Measurements from ENCODE around the gene LANCL2. TPM values are rescaled to one million over a fixed set of nuclear protein-coding genes. Genes with fewer than 3 reads are reported as not detected.

The LANCL2 gene
- total RNA-seq, 1 experiment from 2014 or later: 23.4 TPM

DNA sequence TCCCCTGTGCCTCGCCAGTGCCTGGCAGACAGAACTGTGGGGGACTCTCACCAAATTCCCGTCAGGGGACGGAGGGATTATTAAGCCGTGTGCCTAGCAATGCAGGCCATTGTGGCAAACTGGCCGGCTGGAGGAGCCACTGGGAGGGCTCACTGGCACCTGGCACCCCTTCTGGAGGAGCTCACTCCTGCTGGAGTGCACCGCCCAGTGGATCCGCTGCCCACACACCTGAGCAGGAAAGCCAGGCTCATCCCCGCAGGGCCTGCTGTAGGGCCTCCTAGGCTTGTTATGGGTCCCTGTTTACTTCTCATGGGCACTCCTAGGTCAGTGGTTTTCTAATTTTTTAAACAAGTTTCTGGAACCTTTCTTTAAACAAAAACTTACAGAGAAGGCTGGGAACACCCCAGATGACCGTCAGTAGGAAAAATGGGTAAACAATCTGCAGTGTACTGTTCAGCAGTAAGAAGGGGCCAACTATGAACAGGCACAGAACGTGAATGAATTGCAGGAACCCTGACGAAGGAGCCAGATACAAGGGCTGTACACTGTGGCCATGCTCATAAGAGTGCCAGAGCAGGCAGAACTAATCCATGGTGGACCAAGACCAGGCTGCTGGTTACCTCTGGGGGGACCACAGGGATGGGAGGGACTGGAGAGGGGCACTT, 64.8 kb downstream of the LANCL2 start:
- no peak overlapping the region for H3K4me3 ChIP-seq
- peaks cover 27% of the 10 kb centered on the region for H3K36me3 ChIP-seq
- no peaks in the 10 kb centered on the region for H3K9me3 ChIP-seq (replicated peaks)
- H3K4me1 ChIP-seq: peaks cover 17% of the 10 kb centered on the region
- H3K27ac ChIP-seq: no peak overlapping the region
- DNase-seq: no peak
- H3K27me3 ChIP-seq: no peaks in the 10 kb centered on the region

GRCh38 chr7:55431898-55432297, 66.8 kb downstream of the LANCL2 start:
- Histone ChIP-seq H3K27ac (no peak overlapping the region), H3K9me3 (replicated peaks) (no peaks in the 10 kb centered on the region), H3K27me3 (no peaks in the 10 kb centered on the region), H3K4me3 (no peak overlapping the region), H3K4me1 (peaks cover 17% of the 10 kb centered on the region), H3K36me3 (peaks cover 19% of the 10 kb centered on the region)
- DNase-seq: no peak

DNA sequence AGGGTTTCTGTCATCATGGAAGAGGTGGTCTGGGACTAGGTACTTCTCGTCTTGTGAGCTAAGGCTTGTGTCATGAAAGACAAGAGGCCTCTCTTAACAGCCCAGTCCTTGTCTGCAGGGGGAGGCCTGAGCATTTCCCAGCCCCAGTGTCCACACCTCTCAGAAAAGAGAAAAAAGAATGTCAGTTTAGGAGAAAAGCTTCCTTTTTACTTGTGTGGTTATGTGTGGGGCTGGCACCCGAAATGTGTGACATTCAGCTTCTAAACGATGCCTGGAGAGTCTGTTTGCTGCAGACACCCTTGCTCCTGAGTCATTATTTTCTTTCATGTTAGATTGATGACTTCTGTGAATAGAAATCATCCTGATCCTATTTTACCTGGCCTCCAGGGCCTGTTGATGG, 67.4 kb downstream of the LANCL2 start:
- H3K4me1 ChIP-seq: peaks cover 11% of the 10 kb centered on the region
- no peaks in the 10 kb centered on the region for H3K9me3 ChIP-seq (replicated peaks)
- DNase-seq: no peak
- H3K4me3 ChIP-seq: no peak overlapping the region
- H3K27ac ChIP-seq: no peak overlapping the region
- peaks cover 19% of the 10 kb centered on the region for H3K36me3 ChIP-seq
- H3K27me3 ChIP-seq: no peaks in the 10 kb centered on the region

GRCh38 chr7:55432939-55433784, 68.0 kb downstream of the LANCL2 start:
- Histone ChIP-seq H3K27ac (no peak overlapping the region), H3K4me3 (no peak overlapping the region), H3K27me3 (no peaks in the 10 kb centered on the region), H3K9me3 (replicated peaks) (no peaks in the 10 kb centered on the region), H3K4me1 (peaks cover 7% of the 10 kb centered on the region; the same call in 1 of the 2 replicates), H3K36me3 (peaks cover 19% of the 10 kb centered on the region)
- DNase-seq: peak; percentile 40 to 61

- Histone ChIP-seq H3K27me3 (no peaks in the 10 kb centered on the region), H3K27ac (no peak overlapping the region), H3K4me3 (no peak overlapping the region), H3K4me1 (no peaks in the 10 kb centered on the region), H3K9me3 (replicated peaks) (no peaks in the 10 kb centered on the region), H3K36me3 (peaks cover 13% of the 10 kb centered on the region)
- no peak for DNase-seq
These were observed 70.3 kb downstream of the LANCL2 start for GRCh38 chr7:55435466-55435865.

GRCh38 chr7:55436457-55436856, 71.3 kb downstream of the LANCL2 start:
- Histone ChIP-seq H3K27ac (no peak overlapping the region), H3K9me3 (replicated peaks) (no peaks in the 10 kb centered on the region), H3K4me3 (no peak overlapping the region), H3K27me3 (no peaks in the 10 kb centered on the region), H3K4me1 (no peaks in the 10 kb centered on the region), H3K36me3 (peaks cover 8% of the 10 kb centered on the region)
- DNase-seq: no peak

DNA sequence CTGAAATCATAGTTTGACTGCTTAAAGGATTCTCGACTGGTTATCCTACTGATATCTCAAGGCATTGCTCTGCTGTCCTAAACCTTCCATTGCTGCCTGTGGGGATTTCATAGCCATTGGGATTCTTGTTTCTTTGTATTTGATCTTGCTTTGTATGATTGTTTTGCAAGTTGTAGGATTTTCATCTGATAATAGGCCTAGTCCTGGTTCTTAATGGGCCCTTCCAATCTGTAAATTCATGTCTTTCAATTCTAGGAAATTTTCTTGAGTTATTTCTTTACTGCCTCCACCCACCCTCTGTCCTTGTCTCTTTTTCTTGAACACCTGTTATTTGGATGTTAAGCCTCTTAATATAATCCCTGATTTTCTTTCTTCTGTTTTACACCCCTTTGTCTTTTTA, 72.2 kb downstream of the LANCL2 start:
- H3K9me3 ChIP-seq (replicated peaks): no peaks in the 10 kb centered on the region
- H3K27me3 ChIP-seq: no peaks in the 10 kb centered on the region
- H3K27ac ChIP-seq: no peak overlapping the region
- no peaks in the 10 kb centered on the region for H3K4me1 ChIP-seq
- no peak overlapping the region for H3K4me3 ChIP-seq
- peaks cover 8% of the 10 kb centered on the region for H3K36me3 ChIP-seq
- no peak for DNase-seq

DNA sequence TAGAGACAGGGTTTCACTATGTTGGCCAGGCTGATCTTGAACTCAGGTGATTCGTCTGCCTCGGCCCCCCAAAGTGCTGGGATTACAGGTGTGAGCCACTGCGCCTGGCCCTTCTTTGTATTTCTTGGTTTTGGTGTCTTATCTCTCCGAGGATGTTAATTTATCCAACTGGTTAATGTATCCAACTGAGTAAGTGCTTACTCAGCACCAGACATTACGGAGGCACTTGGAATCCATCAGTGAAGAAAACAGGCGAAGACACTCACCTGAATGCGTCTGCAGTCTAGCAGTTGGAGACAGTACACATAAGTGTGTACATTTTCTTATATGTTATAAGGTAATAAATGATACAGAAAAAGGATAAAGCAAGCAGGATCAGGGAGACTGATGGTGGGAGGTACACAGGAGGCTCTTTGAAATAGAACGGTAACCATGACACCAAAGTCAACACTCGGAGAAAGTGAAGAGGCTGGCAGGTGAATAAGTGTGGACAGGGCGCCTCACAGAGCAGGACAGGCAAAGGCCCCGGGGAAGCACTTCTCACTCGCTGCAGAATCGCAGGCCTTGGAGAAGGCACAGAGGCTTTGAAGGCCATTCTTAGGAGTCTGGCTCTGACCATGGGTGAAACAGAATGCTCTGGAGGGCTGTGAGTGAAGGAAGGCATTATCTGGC, 73.1 kb downstream of the LANCL2 start:
- no peaks in the 10 kb centered on the region for H3K9me3 ChIP-seq (replicated peaks)
- H3K4me1 ChIP-seq: no peaks in the 10 kb centered on the region
- peaks cover 8% of the 10 kb centered on the region for H3K36me3 ChIP-seq
- no peaks in the 10 kb centered on the region for H3K27me3 ChIP-seq
- H3K4me3 ChIP-seq: no peak overlapping the region
- H3K27ac ChIP-seq: no peak overlapping the region
- no peak for DNase-seq

GRCh38 chr7:55438757-55439525, 73.8 kb downstream of the LANCL2 start:
- H3K4me1 ChIP-seq: no peaks in the 10 kb centered on the region
- no peaks in the 10 kb centered on the region for H3K27me3 ChIP-seq
- H3K36me3 ChIP-seq: peaks cover 4% of the 10 kb centered on the region; the same call in 1 of the 2 replicates
- peak; percentile 26 to 31 for DNase-seq
- no peaks in the 10 kb centered on the region for H3K9me3 ChIP-seq (replicated peaks)
- no peak overlapping the region for H3K4me3 ChIP-seq
- H3K27ac ChIP-seq: no peak overlapping the region

DNA sequence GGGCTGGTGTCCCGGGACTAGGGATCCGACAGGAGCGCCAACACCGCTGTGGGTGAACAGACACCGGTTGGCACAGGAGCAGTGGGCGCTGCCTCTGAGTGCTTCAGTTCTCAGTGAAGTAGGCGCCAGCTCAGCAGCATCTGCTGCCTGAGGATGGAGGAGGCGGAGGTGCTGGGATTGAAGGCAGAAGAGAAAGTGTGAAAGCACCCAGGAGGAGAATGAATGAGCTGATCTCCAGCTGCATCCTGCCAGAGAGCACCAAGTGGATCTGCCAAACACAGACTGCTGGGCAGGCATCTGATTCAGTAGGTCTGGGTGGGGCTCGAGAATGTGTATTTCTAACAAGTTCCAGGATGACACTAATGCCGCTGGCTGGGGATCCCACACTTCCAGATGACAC, 74.5 kb downstream of the LANCL2 start:
- Histone ChIP-seq H3K4me3 (no peak overlapping the region), H3K27ac (no peak overlapping the region), H3K36me3 (peaks cover under 1% of the 10 kb centered on the region; the same call in 1 of the 2 replicates), H3K27me3 (no peaks in the 10 kb centered on the region), H3K4me1 (no peaks in the 10 kb centered on the region), H3K9me3 (replicated peaks) (no peaks in the 10 kb centered on the region)
- no peak for DNase-seq

- no peak overlapping the region for H3K27ac ChIP-seq
- no peaks in the 10 kb centered on the region for H3K27me3 ChIP-seq
- no peaks in the 10 kb centered on the region for H3K4me1 ChIP-seq
- no peak for DNase-seq
- H3K4me3 ChIP-seq: no peak overlapping the region
- no peaks in the 10 kb centered on the region for H3K36me3 ChIP-seq
- no peaks in the 10 kb centered on the region for H3K9me3 ChIP-seq (replicated peaks)
These were observed 75.0 kb downstream of the LANCL2 start for GRCh38 chr7:55440040-55440690.

GRCh38 chr7:55441002-55441401, 75.9 kb downstream of the LANCL2 start:
- H3K4me3 ChIP-seq: no peak overlapping the region
- no peak overlapping the region for H3K27ac ChIP-seq
- no peaks in the 10 kb centered on the region for H3K4me1 ChIP-seq
- H3K36me3 ChIP-seq: no peaks in the 10 kb centered on the region
- no peak for DNase-seq
- no peaks in the 10 kb centered on the region for H3K9me3 ChIP-seq (replicated peaks)
- no peaks in the 10 kb centered on the region for H3K27me3 ChIP-seq

GRCh38 chr7:55441774-55442522, 76.8 kb downstream of the LANCL2 start:
- no peak overlapping the region for H3K27ac ChIP-seq

More at GRCh38 chr7:55441774-55442522, 76.8 kb downstream of the LANCL2 start:
- Histone ChIP-seq H3K36me3 (no peaks in the 10 kb centered on the region; the same call in 1 of the 2 replicates), H3K4me3 (no peak overlapping the region), H3K27me3 (no peaks in the 10 kb centered on the region), H3K9me3 (replicated peaks) (no peaks in the 10 kb centered on the region), H3K4me1 (no peaks in the 10 kb centered on the region)
- no peak for DNase-seq
